ENCODE data around the gene SULT1A2. TPM values are rescaled to one million over a fixed set of nuclear protein-coding genes. Genes with fewer than 3 reads are reported as not detected.
A peak's percentile ranks its signal among the peaks of the same experiment; 100 is the strongest.
"Not testable (repeated sequence)": the region's sequence is repeated elsewhere in the genome, so short reads cannot be mapped to it uniquely, and the experiment has no call there.

The SULT1A2 gene
- total RNA-seq = 0.51 TPM in 1 of 2 replicates, not detected in the other
- long read RNA-seq = 0 reads

DNA sequence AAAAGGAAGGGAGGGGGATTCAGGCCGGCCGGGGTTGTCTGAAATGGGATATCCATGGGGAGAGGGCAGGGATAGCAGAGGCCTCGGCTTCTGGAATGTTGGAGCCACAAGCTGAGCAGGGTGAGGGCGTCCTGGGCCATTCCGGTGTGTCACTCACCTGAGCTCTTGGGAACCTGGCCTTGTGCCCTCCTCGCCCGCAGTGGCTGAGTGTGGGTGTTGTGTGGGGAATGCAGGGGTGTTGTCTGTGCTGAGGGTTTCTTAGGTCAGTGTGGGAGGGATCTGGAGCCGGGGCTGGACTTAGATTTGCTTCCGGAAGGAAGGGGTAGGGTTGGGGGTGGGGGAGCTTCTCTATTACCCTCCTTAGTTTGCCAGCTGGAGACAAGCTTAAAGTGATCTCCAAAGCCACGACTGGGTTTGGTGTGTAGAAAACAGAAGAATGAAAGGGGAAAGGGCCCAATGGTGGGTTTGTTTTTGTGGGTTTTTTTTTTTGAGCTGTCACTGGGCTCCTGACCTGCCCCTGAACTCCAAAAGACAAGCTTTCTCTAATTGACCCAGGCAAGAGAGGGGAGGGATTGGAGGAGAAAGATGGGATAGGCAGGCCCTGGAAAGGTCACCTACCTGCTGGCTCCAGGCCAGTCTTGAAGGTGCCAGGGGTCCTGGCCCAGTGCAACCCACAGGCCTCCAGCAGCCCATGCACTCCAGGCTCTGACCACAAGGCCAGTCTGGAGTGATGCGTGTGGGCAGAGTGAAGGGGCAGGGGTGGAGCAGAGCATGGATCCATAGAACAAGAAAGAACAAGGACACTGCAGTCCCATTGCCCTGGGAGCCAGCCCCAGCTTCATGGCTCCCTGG, at the start of gene SULT1A2:
Gene SULT1A2, minus strand, starts transcription at position 211 of the 852 bp plus-strand sequence. CDS start 1,120 bp downstream, outside the sequence.
- peaks cover 5% of the 10 kb centered on the region for H3K36me3 Mint-ChIP-seq (ENCODE audit: unreplicated experiment)
- no peak within 1 kb of the TSS for H3K4me3 Mint-ChIP-seq (ENCODE audit: unreplicated experiment)
- no peak for DNase-seq (ENCODE audit: extremely low spot score, unreplicated experiment)
- no peaks in the 10 kb centered on the region for H3K27me3 Mint-ChIP-seq (ENCODE audit: unreplicated experiment)
- H3K9me3 Mint-ChIP-seq (ENCODE audit: unreplicated experiment) = no peaks in the 10 kb centered on the region
- H3K27ac Mint-ChIP-seq (ENCODE audit: unreplicated experiment) = no peak within 1 kb of the TSS
- H3K4me1 Mint-ChIP-seq (ENCODE audit: unreplicated experiment) = peaks cover 9% of the 10 kb centered on the region
- TF ChIP-seq, protein P1, sequence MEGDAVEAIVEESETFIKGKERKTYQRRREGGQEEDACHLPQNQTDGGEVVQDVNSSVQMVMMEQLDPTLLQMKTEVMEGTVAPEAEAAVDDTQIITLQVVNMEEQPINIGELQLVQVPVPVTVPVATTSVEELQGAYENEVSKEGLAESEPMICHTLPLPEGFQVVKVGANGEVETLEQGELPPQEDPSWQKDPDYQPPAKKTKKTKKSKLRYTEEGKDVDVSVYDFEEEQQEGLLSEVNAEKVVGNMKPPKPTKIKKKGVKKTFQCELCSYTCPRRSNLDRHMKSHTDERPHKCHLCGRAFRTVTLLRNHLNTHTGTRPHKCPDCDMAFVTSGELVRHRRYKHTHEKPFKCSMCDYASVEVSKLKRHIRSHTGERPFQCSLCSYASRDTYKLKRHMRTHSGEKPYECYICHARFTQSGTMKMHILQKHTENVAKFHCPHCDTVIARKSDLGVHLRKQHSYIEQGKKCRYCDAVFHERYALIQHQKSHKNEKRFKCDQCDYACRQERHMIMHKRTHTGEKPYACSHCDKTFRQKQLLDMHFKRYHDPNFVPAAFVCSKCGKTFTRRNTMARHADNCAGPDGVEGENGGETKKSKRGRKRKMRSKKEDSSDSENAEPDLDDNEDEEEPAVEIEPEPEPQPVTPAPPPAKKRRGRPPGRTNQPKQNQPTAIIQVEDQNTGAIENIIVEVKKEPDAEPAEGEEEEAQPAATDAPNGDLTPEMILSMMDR (IDR thresholded peaks at IDR 0.05) = no peak

GRCh38 chr16:28639959-28640358, 43.1 kb upstream of the SULT1A2 start:
- not testable (repeated sequence) for H3K27me3 Mint-ChIP-seq (ENCODE audit: unreplicated experiment); H3K36me3 Mint-ChIP-seq (ENCODE audit: unreplicated experiment); H3K4me3 Mint-ChIP-seq (ENCODE audit: unreplicated experiment); H3K4me1 Mint-ChIP-seq (ENCODE audit: unreplicated experiment); DNase-seq (ENCODE audit: extremely low spot score, unreplicated experiment); H3K9me3 Mint-ChIP-seq (ENCODE audit: unreplicated experiment); H3K27ac Mint-ChIP-seq (ENCODE audit: unreplicated experiment)

DNA sequence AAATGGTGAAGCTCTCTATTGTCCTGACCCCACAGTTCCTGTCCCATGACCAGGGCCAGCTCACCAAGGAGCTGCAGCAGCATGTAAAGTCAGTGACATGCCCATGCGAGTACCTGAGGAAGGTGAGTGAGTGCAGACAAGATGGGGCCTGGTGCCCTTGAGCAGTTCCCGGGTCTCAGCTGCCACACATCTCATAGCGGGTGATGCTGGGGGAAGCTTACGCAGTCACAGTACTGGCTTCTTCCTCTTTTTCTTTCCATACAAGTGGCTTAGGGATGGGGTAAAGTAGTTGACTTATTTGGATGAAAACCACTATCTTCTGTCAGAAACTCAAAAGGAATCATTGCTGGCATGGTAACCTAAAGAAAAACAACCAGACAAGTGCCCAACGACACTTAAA, 41.5 kb upstream of the SULT1A2 start:
- H3K9me3 Mint-ChIP-seq (ENCODE audit: unreplicated experiment); H3K4me3 Mint-ChIP-seq (ENCODE audit: unreplicated experiment); DNase-seq (ENCODE audit: extremely low spot score, unreplicated experiment); H3K27me3 Mint-ChIP-seq (ENCODE audit: unreplicated experiment); H3K36me3 Mint-ChIP-seq (ENCODE audit: unreplicated experiment); H3K4me1 Mint-ChIP-seq (ENCODE audit: unreplicated experiment); H3K27ac Mint-ChIP-seq (ENCODE audit: unreplicated experiment): not testable (repeated sequence)

DNA sequence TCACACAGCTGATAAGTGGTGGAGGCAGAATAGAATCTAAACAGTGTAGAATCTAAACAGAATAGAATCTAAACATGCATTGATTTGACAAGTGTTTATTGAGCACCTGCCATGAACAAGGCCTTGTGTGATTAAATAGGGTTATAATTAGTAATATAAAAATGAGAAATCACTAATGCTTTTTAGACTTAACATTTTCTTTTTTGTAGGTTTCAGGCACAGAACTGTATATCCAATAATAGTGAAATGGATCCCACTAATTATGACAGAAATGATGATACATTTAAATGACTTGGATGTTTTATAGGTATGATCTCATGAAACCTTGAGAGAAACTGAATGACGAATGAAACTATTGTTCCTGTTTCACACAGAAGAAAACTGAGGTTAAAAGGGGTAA, 40.9 kb upstream of the SULT1A2 start, which contains the start of gene NPIPB8:
Gene NPIPB8, plus strand, starts transcription at position 301 of the 400 bp plus-strand sequence. CDS start 296 bp downstream, outside the sequence.
- H3K4me3 Mint-ChIP-seq (ENCODE audit: unreplicated experiment); H3K9me3 Mint-ChIP-seq (ENCODE audit: unreplicated experiment); H3K36me3 Mint-ChIP-seq (ENCODE audit: unreplicated experiment); H3K27me3 Mint-ChIP-seq (ENCODE audit: unreplicated experiment); DNase-seq (ENCODE audit: extremely low spot score, unreplicated experiment); H3K27ac Mint-ChIP-seq (ENCODE audit: unreplicated experiment); H3K4me1 Mint-ChIP-seq (ENCODE audit: unreplicated experiment): not testable (repeated sequence)

GRCh38 chr16:28636093-28636823, 39.4 kb upstream of the SULT1A2 start:
- not testable (repeated sequence) for H3K4me1 Mint-ChIP-seq (ENCODE audit: unreplicated experiment); H3K9me3 Mint-ChIP-seq (ENCODE audit: unreplicated experiment); H3K27ac Mint-ChIP-seq (ENCODE audit: unreplicated experiment); H3K27me3 Mint-ChIP-seq (ENCODE audit: unreplicated experiment); H3K36me3 Mint-ChIP-seq (ENCODE audit: unreplicated experiment); DNase-seq (ENCODE audit: extremely low spot score, unreplicated experiment); H3K4me3 Mint-ChIP-seq (ENCODE audit: unreplicated experiment)

- not testable (repeated sequence) for H3K27me3 Mint-ChIP-seq (ENCODE audit: unreplicated experiment); H3K27ac Mint-ChIP-seq (ENCODE audit: unreplicated experiment); H3K4me1 Mint-ChIP-seq (ENCODE audit: unreplicated experiment); H3K4me3 Mint-ChIP-seq (ENCODE audit: unreplicated experiment); H3K9me3 Mint-ChIP-seq (ENCODE audit: unreplicated experiment); DNase-seq (ENCODE audit: extremely low spot score, unreplicated experiment); H3K36me3 Mint-ChIP-seq (ENCODE audit: unreplicated experiment)
Observed at GRCh38 chr16:28630905-28631304, 34.1 kb upstream of the SULT1A2 start.

- Mint-ChIP-seq H3K27me3 (ENCODE audit: unreplicated experiment) (peaks cover 11% of the 10 kb centered on the region), H3K4me3 (ENCODE audit: unreplicated experiment) (no peak overlapping the region), H3K9me3 (ENCODE audit: unreplicated experiment) (no peaks in the 10 kb centered on the region), H3K36me3 (ENCODE audit: unreplicated experiment) (no peaks in the 10 kb centered on the region), H3K4me1 (ENCODE audit: unreplicated experiment) (no peaks in the 10 kb centered on the region), H3K27ac (ENCODE audit: unreplicated experiment) (no peak overlapping the region)
- TF ChIP-seq, protein P1 (IDR thresholded peaks at IDR 0.05) = no peak
- DNase-seq (ENCODE audit: extremely low spot score, unreplicated experiment) = peak; percentile 83
Observed at GRCh38 chr16:28623172-28623711, 26.4 kb upstream of the SULT1A2 start.

- peaks cover 14% of the 10 kb centered on the region for H3K27me3 Mint-ChIP-seq (ENCODE audit: unreplicated experiment)
- H3K36me3 Mint-ChIP-seq (ENCODE audit: unreplicated experiment); H3K9me3 Mint-ChIP-seq (ENCODE audit: unreplicated experiment); H3K4me3 Mint-ChIP-seq (ENCODE audit: unreplicated experiment); H3K27ac Mint-ChIP-seq (ENCODE audit: unreplicated experiment); H3K4me1 Mint-ChIP-seq (ENCODE audit: unreplicated experiment); DNase-seq (ENCODE audit: extremely low spot score, unreplicated experiment): not testable (repeated sequence)
Observed at GRCh38 chr16:28622532-28623171, 25.8 kb upstream of the SULT1A2 start.
